NCI-H128 (cell line): ENCODE results near the gene LRRC26.

Experiments
- DNase-seq: peaks from one replicate; lab custom pipeline; 2025; ENCODE audit not compliant: unreplicated experiment; lab: John Stamatoyannopoulos, UW

The LRRC26 gene

GRCh38 chr9:137169896-137170358 is at the start of gene LRRC26:
TSS of gene LRRC26 (minus strand) at chr9:137170051. CDS start at chr9:137169943, 108 bp downstream.
- no peak for DNase-seq

- no peak for DNase-seq
These were observed 49.0 kb upstream of the LRRC26 start for GRCh38 chr9:137218754-137219271.

- no peak for DNase-seq
These were observed 48.4 kb upstream of the LRRC26 start for GRCh38 chr9:137218212-137218753.

- DNase-seq, result no peak
These were observed 47.7 kb upstream of the LRRC26 start for GRCh38 chr9:137217276-137218211.

GRCh38 chr9:137216188-137216965 is 46.5 kb upstream of the LRRC26 start:
- no peak for DNase-seq

- no peak for DNase-seq
These were observed 45.5 kb upstream of the LRRC26 start for GRCh38 chr9:137215196-137215986.

GRCh38 chr9:137214620-137215019 is 44.8 kb upstream of the LRRC26 start:
- DNase-seq, result no peak

GRCh38 chr9:137213160-137214060 is 43.6 kb upstream of the LRRC26 start:
- no peak for DNase-seq

GRCh38 chr9:137212520-137212919 is 42.7 kb upstream of the LRRC26 start:
- DNase-seq, result no peak

GRCh38 chr9:137211532-137211931 is 41.7 kb upstream of the LRRC26 start:
- DNase-seq, result no peak

- no peak for DNase-seq
These were observed 36.8 kb upstream of the LRRC26 start for GRCh38 chr9:137206602-137207001.

- DNase-seq, result peak; percentile 36
These were observed 35.5 kb upstream of the LRRC26 start, which contains the start of the genes NDOR1 and TMEM203 for GRCh38 chr9:137205126-137206069. TSS of gene NDOR1 (plus strand) at chr9:137205700. CDS start at chr9:137205778, 78 bp downstream. TSS of gene TMEM203 (minus strand) at chr9:137205648. CDS start at chr9:137205414, 234 bp downstream.

GRCh38 chr9:137204731-137205125 is 34.9 kb upstream of the LRRC26 start:
- no peak for DNase-seq

- no peak for DNase-seq
These were observed 33.1 kb upstream of the LRRC26 start for GRCh38 chr9:137202966-137203365.

- no peak for DNase-seq
These were observed 31.5 kb upstream of the LRRC26 start for GRCh38 chr9:137201205-137201868.

GRCh38 chr9:137200311-137201204 is 30.7 kb upstream of the LRRC26 start, which contains the start of gene TPRN:
TSS of gene TPRN (minus strand) at chr9:137200741. CDS start at chr9:137200711, 30 bp downstream.
- DNase-seq, result peak; percentile 99
